Stimulated activated CD4-positive, alpha-beta T cell treated with anti-CD3 and anti-CD28 coated beads, Interleukin-1b, Interleukin-23, amount 100 ng/mL, for 24 hours (primary cell): ENCODE data around the gene SULT1C4.
"Not testable (repeated sequence)": the region's sequence is repeated elsewhere in the genome, so short reads cannot be mapped to it uniquely, and the experiment has no call there.

ENCODE experiments used
- DNase-seq, 4 experiments: peaks; one replicate each; pipeline ENCODE4 v3.0.0-alpha.2; 2020; ENCODE audit warnings: low read depth in 4 of 4, low spot score in 1 of 4

Gene SULT1C4

DNA sequence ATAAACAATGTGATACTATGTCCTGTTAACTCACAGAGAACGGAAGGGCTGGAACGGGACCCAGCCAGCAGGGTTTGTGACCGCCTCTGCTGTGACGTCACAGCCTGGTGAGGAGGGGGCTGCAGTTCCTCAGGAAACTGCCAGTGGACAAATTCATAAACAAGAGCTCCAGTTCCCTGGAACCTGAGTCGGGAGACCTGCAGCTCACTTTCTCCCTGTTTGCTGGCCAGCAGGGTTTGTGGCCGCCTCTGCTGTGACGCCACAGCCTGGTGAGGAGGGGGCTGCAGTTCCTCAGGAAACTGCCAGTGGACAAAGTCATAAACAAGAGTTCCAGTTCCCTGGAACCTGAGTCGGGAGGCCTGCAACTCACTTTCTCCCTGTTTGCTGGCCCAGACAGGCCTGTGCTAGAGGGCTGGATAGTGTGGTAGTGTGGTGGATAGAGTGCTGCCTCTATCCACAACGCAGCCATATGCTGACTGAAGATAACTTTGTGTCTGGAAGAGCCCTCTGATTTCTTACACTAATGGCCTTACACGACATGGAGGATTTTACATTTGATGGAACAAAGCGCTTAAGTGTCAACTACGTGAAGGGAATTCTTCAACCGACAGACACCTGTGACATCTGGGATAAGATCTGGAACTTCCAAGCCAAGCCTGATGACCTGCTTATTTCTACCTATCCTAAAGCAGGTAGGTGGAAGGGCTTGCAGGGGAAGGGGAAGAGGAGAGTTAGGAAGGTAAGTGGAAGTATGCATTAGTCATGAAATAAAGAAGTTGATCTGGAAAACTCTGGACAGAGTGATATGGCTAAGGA, at the start of gene SULT1C4:
SULT1C4 (plus strand) TSS at position 140 of the 816 bp plus-strand sequence; CDS start at position 524, 384 bp downstream.
- DNase-seq: no peak

DNA sequence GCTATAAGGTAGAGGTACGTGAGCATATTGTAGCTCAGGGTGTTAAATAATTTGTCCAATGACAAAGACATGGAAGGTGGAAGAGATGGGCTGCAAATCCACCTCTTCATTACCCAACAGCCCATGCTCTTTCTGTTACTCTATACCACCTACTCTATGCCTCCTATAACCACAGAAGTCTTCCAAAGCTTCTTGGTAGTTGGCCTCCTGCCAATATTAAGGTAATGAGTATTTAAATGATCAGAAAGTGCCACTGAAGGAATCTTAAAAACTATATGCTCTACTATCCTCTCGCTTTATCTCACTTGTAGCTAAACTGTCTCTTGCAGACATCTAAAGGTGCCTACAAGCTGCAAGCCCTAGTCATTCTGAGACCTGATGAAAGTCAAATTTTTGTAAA, 48.0 kb upstream of the SULT1C4 start:
- DNase-seq: no peak

DNA sequence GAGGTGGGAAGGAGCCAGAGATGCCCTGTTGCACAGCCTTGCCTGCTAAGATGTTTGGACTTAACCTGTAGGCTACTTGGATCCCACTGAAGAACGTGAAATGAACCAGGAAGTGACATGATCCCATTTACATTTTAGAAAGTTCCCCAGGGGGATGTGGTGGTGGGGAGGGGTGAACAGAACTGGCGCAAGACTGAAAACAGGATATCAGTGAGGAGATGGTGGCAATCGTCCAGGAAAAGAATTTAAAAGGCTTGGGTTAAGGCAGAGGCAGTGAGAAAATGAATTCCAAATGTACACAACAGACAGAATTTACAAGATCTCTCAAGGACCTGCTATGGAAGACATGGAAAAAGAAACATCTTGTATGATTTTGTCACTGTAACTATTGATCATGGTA, 46.8 kb upstream of the SULT1C4 start:
- DNase-seq: no peak

DNA sequence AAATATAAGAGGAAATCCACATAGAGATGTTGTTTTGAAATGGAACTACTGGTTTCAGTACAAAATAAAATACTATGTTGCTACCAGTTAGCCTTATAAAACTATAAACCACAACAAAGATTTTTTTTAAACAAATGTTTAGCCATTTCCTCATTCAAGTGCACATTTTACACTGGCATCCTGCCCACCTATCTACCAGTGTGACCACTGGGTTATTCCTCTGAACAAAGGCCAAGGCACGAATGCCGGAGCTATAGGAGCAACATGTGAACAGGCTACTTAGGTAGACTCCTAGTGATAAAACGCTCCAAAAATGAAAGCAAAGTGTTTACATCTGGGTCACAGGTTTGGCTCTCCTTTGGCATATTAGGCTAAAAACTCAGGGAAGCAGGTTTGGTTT, 31.8 kb upstream of the SULT1C4 start:
- no peak for DNase-seq

DNA sequence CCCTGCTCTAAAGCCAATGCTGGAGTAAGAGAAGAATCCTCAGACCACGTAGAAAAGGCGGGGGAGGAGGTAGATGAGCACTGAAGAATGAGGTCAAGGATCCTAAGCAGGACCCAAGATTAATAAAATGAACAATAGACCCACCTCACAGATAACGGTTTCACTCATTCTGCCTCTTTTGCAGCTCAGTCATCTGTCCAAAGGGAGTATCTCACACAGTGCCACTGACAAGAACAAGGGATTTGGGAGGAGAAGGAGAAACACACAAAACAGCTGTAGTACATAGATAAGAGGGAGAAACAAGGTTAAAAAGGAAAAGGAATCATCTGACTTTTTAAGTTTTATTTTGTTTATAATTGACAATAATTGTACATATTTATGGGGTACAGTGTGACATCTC, 30.9 kb upstream of the SULT1C4 start:
- DNase-seq: no peak

DNA sequence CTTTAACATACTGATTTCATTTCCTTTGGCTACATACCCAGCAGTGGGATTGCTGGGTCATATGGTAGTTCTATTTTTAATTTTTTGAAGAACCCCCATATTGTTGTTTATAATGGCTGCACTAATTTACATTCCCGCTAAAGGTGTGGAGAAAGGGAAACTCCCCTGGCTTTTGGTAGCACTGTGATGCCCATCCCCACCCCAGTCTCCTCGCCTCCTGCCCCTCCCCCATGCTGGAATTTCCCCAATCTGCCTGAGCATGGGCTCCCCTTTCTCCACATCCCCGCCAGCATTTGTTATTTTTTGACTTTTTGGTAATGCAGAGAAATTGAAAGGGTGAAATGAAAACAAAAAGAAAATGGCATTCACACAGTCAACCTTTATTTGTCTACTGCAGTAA, 30.0 kb upstream of the SULT1C4 start:
- DNase-seq: no peak

DNA sequence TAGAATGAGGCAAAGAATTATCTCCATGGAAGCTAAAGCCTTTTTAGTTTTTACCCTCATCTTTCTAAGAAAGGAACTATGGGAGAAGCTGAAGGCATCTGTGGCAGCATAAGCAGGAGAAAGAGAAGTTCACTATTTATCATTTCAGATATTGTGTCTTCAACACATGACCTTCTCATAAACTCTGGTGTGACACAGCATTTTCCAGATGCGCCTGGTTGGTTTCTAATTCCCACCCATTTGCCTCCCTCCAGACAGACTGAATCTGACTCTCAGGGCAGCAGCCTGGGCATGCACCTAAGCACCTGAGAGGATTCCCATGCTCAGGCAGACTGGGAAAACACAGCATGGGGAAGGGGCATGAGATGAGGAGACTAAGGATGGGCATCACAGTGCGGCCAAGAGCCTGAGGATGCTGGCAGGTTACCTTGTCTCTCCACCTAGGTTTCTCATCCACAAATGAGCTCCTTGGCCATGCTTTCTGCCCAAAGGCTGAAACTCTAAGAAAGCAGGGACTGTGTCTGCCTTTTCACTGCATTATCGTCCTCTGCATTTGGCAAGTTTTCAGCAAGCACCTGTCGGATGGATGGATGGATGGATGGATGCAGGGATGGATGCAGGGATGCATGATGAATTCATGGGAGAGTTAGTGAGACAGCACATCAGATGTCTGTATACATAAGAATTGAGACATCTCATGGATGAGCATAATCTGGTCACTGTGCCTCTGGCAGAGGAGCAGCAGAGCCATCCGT, 28.8 kb upstream of the SULT1C4 start:
- no peak for DNase-seq

DNA sequence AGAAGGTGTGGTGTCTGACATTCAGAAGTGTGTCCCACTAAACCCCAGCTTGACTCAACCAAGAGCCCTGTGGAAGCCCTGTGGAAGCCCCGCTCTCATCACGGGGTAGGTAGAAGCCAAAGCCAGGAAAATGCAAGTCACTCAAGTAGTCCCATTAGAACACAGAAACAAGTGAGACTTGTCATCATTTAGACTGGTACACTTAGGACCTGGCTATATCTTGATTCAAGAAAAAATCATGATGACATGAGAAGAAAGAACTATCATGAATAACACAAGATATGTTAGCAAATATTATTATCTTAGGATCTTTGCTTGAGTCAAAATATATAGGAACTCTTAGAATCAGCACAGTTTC, 28.2 kb upstream of the SULT1C4 start:
- no peak for DNase-seq

DNA sequence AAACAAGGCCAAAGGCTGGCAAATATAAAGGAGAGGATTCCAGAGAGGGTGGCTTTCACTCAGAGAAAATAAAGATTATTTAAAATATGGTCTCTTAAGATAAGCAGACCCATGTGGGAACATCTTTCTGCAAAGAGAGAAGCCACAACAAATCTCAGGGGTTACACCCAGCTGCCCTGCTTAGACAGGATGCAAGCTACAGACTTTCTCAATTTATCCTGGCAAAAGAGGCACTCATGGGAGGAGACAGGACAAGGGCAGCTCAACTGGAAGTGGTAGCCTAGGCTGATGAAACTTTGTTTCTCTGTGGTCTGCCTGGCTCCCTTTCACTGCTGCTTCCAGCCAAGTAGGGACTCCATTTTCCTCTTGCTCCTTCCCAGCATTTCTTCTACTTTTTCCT, 25.9 kb upstream of the SULT1C4 start:
- DNase-seq: no peak

DNA sequence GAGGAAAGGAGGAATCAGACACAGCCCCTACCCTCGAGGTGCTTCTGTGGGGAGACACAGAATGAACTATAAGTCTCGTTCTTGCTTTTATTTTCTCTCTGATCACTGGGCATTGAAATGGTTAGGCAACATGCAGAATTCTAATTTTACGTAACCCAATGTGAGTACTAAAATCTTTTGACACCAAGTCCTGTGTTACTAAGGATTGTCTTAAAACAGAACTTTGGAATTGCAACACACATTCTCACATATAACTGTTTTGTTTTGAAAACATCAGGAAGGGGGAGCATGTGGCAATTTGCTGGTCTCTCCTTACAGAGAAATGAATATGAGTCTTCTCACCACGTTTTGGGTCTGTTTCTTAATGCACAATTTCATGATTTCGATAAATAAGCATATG, 23.6 kb upstream of the SULT1C4 start:
- DNase-seq: no peak

DNA sequence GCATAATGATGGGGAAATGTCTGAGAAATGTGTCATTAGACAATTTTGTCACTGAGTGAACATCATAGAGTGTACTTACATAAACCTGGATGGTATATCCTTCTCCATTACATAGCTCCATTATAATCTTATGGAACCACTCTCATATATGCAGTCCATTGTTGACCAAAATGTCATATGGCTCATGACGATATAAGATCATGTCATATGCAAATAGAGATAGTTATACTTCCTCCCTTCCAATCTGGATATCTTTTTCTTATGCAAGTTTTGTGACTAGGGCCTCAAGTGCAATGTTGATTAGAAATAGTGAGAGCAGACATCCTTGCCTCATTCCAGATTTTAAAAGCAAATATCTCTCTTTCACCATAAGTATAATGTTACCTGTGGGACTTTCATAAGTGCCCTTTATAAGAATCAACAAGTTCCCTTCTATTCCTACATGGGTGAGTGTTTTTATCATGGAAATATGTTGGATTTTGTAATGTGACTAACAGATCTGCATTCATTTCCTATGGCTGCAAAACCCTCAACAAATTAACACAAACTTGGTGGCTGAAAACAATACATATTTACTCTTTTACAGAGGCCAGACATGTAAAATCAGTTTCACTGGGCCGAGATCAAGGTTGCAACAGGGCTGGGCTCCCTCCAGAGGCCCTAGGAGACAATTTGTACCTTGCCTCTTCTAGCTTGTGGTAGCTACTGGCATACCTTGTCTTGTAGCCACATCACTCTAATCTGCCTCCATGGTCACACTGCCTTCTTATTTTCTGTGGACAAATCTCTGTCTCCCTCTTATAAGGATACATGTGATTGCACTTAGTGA, 21.6 kb upstream of the SULT1C4 start:
- DNase-seq: no peak

DNA sequence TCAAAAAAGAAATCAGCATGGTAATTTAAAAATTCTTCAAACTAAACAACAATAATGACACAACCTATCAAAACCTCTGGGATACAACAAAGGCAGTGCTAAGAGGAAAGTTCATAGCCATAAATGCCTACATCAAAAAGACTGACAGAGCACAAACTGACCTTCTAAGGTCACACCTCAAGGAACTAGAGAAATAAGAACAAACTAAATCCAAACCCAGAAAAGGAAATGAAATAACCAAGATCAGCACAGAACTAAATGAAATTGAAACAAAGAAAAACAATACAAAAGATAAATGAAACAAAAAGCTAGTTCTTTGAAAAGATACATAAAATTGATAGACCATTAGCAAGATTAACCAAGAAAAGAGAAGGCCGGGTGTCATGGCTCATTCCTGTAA, 18.4 kb upstream of the SULT1C4 start:
- DNase-seq: not testable (repeated sequence)

DNA sequence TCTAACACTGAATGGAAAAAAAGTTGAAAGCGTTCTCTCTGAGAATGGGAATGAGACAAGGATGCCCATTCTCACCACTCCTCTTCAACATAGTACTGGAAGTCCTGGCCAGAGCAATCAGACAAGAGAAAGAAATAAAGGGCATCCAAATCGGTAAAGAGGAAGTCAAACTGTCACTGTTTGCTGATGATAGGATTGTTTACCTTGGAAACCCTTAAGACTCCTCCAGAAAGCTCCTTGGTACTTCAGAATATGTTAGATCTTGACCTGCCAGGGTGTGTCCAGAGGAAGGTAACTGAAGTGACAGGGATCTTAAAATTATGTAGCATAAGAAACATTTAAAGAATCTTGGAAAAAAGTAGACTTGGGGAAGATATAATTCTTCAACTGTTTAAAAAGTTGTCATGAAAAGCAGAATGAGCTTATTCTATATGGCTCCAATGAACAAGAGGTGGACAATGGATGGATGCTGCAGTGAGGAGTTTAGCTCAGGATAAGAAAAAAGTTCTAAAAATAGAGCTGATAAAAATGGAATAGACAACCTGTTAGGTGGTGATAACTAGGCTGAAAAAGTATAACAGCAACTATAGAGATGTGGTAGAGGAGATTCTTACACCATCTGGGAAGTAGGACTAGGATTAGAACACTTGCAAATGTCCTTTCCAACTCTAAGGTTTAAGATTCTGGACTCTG, 16.8 kb upstream of the SULT1C4 start:
- DNase-seq: no peak

DNA sequence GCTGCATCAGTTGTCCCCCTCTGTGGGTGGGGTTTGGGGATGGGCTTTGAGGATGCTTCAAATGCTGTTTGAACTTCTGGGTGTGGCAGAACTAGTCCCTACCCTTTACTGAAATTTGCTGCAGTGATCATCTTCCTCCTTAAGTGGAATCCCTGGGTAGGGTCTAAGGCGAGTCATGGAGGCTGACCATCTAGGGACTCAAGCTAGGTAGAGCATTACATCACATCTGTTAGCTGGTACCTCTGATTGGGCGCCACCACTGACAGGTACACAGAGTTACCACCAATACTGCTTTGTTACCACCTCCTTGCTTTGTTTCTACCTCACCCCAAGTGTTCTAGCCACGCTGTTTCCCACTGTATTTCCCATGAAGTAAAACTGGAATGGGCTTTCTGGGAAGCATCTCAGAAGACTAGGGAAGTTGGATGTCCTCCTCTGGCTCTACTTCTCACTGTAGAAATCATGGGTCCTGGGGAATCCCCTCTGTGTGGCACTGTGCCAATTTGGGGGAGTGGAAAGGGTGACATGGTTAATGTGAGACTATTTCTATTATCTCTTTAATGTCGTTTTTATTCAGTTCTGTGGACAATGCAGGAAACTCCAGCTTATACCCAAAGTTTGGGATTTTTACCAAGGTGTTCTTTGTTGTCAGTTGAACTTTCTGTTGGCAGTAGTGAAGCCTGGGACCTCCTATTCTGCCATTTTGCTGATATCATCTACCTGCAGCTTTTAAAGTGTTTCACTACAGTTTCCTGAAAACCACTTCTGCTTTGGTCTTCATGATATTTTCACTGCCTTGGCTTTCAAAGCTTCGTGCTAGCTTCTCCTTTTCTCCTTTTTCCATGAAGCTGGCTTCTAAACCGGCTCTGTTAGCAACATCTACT, 14.5 kb upstream of the SULT1C4 start:
- DNase-seq: no peak

DNA sequence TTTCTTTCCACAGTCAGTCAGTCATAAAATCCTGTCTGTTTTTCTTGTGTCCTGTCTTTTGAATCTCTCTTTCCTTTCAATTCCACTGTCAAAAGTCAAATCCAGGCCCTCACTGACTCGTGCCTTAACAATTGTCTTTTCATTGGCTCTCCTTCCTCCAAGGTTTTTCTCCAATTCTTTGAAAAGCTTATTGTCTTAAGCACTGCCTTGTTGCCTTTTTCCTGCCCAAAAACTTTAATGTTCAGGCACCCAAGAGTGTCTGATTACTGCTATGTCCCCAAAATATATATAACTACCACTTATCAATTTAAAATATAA, 13.9 kb upstream of the SULT1C4 start:
- DNase-seq: no peak

DNA sequence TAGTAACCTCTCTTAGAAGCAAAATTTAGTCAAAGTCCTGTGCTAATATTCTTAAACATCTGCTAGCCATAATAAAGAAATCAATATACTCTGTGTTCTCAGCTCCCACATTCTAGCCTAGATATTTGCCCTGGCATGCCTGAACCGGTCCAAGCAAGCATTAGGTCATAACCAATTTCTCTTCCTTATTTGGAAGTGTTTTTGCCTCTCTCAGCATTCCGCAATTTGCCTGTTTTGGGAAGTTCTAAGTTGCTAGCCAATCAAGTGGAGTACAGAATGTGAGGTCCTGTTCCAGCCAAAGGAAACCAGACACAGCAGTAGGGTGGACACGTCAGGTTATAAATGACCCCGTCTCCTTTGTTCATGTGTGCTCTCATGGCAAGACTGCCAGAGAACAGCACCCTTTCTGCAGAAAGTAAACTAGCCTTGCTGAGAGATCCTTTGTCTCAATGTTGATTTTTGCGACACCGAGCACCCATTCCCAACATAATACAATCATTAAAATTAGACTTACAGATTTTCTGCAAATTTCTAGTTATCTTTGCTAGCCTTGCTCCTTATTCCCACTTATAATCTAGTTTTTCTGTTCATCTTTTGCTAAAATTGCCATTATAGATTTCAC, 13.0 kb upstream of the SULT1C4 start:
- no peak for DNase-seq

DNA sequence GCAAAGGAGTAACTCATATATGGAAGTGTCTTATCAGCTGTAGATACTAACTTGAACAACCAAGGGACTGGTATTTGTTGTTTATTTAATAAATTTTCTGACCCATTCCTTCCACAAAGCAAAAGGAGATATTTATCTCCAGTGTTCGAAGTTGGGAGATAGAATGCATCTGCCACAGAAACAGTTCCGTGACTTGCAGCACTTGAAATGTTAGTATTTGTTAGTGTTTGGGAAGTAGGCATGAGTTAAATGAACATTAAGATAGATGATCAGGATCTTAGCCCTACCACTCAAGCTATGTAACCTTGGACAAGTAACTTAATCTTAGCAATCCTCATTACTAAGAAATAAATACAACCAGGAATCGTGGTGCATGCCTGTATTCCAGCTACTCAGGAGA, 12.1 kb upstream of the SULT1C4 start:
- no peak for DNase-seq

DNA sequence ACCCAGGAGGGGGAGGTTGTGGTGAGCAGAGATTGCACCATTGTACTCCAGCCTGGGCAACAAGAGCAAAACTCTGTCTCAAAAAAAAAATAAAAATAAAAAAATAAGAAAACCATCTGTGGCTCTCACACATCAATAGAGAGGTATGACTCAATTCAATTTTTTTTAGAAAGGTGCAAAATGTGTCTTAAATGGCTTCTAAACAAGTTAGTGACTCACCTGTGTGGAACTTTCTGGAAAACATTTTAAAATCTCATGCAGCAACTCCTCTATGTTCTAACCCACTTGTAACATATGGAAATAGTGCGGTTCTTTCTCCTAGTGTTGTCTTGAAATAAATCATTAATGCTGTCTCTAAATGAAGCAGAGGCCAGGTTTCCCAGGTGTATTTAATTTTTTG, 10.7 kb upstream of the SULT1C4 start:
- DNase-seq: no peak

DNA sequence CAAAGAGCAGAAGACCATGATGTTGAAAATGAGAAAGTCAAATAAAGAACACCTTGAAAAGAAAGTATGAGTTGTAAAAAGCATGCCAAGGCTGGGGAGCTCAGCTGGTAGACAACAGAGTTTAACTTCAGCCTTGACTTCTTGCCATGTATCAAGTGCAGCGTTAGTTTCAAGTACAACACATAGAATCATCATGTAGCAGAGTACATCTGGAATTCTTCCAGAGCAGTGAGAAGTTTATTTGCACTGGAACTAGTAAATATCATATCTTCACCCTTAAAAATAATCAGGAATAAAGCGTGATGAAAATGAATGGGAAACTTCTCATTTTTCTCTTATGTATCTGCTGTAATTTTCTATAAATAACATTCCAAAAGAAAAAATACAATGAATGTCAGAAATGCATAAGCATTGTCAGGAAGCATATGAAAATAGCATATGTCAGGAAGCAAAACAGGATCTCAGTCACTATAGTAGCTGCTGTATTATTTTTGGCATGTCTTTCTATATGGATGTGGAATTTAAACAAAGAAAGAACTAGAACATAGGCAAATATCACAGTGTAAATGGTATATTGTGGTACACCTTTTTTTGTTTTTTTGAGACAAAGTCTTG, 10.1 kb upstream of the SULT1C4 start:
- no peak for DNase-seq

DNA sequence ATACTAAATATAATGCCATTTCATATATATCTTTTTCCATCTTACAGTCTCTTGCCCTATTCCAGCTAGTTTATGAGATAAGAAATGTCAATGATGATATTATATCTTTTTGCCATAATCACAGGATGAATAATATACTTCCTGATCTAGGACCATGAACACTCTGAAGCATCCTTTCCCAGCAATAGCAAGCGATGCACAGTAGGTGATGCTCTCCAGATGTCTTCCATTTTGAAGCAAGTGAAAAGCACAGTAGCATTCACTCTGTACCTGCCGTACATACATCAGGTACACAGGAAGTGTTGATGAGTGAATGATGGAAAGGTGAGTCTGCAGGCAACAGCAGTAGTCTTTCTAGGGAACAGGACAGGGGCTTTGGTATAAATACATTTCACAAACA, 8.6 kb upstream of the SULT1C4 start:
- DNase-seq: no peak
